A549 (cell line): ENCODE measurements around the gene POMT2. TPM values are rescaled to one million over a fixed set of nuclear protein-coding genes. Genes with fewer than 3 reads are reported as not detected.

Experiments used
- ATAC-seq, 2 experiments: fragments of 200-7000 bp in 1 of 2; fragments of >200 bp in 1 of 2; cut with Nextera tagmentation in 1 of 2; cut with Tn5 transposase in 1 of 2; 3 replicates each; pipeline versions ENCODE4 v1.8.0 to v1.9.1; 2018 to 2020; ENCODE audit warnings: mild to moderate bottlenecking in 1 of 2, moderate library complexity in 1 of 2
- CTCF ChIA-PET: fragments of 300-600 bp; sonication (Branson Sonifier 250); formaldehyde crosslinking; extraction: SDS; loops from one replicate; lab custom pipeline; 2021; ENCODE audit warnings: antibody characterized with exemption, inconsistent platforms; lab: Yijun Ruan, JAX
- POLR2A ChIA-PET: fragments of 350-600 bp; formaldehyde crosslinking; extraction: SDS; loops from one replicate; lab custom pipeline; 2021; ENCODE audit warnings: antibody characterized with exemption, inconsistent platforms; lab: Yijun Ruan, JAX
- DNase-seq, 2 experiments: peaks; one replicate each; pipeline versions ENCODE4 v3.0.0 to v3.0.0-alpha.2; 2011 to 2016; ENCODE audit warnings: low read depth in 1 of 2, low spot score in 1 of 2
- FAIRE-seq: peaks from 2 replicates; lab custom pipeline; 2011; peaks lifted over from hg19 to GRCh38; lab: Jason Lieb, UNC
- H3K27ac ChIP-seq, 2 experiments: fragments of >200 bp; sonication (Bioruptor Twin); formaldehyde crosslinking; 3 replicates each; pipeline ENCODE4 v1.5.1; 2016 to 2017
- H3K4me1 ChIP-seq: fragments of >200 bp; sonication (Bioruptor Twin); formaldehyde crosslinking; 3 replicates; pipeline ENCODE4 v1.6.1; 2016
- H3K4me2 ChIP-seq: fragments of >200 bp; sonication (Bioruptor Twin); formaldehyde crosslinking; 3 replicates; pipeline ENCODE4 v1.6.1; 2016
- H3K4me3 ChIP-seq: fragments of >200 bp; sonication (Bioruptor Twin); formaldehyde crosslinking; 3 replicates; pipeline ENCODE4 v1.5.1; 2016
- H3K9me3 ChIP-seq: fragments of >200 bp; sonication (Bioruptor Twin); formaldehyde crosslinking; 3 replicates; pipeline ENCODE4 v1.6.1; 2016
- CBX2 ChIP-seq: fragments of 200-600 bp; sonication (generic); IDR thresholded peaks from 2 replicates; pipeline ENCODE4 v1.6.1; 2016; ENCODE audit warnings: low read depth, mild to moderate bottlenecking, borderline replicate concordance
- CHD4 ChIP-seq: fragments of 200-600 bp; sonication (generic); IDR thresholded peaks from 2 replicates; pipeline ENCODE4 v1.6.1; 2016; ENCODE audit warnings: antibody characterized with exemption, mild to moderate bottlenecking, borderline replicate concordance
- EP300 ChIP-seq, 2 experiments: fragments of >200 bp; sonication (Bioruptor Twin); formaldehyde crosslinking; IDR thresholded peaks; 2 replicates in 1 of 2; 3 replicates in 1 of 2; pipeline ENCODE4 v1.6.1; 2016 to 2017
- ESRRA ChIP-seq: fragments of 150-350 bp; IDR thresholded peaks from 2 replicates; pipeline ENCODE4 v1.6.1; 2014; ENCODE audit warnings: mild to moderate bottlenecking, low read length, borderline replicate concordance
- FOSB ChIP-seq: fragments of 250-450 bp; sonication (Bioruptor Pico); IDR thresholded peaks from 2 replicates; pipeline ENCODE4 v1.5.0; 2020; ENCODE audit warnings: mild to moderate bottlenecking, moderate library complexity
- FOSL2 ChIP-seq, 2 experiments: fragments of 450-650 bp in 1 of 2; fragments of >200 bp in 1 of 2; sonication (Bioruptor Twin) in 1 of 2; formaldehyde crosslinking; IDR thresholded peaks; 2 replicates each; pipeline versions ENCODE4 v1.5.0 to v1.6.1; 2016 to 2020; ENCODE audit warnings: mild to moderate bottlenecking in 1 of 2, moderate library complexity in 1 of 2
- FOXS1 ChIP-seq: fragments of 250-450 bp; sonication (Bioruptor Pico); IDR thresholded peaks from 2 replicates; pipeline ENCODE4 v1.5.0; 2020; ENCODE audit warnings: mild to moderate bottlenecking, moderate library complexity
- GATA3 ChIP-seq: IDR thresholded peaks from 2 replicates; pipeline ENCODE4 v1.6.1; 2012; ENCODE audit warnings: borderline replicate concordance
- HDAC2 ChIP-seq: fragments of 200-600 bp; sonication (generic); IDR thresholded peaks from 2 replicates; pipeline ENCODE4 v1.6.1; 2016
- HMGXB4 ChIP-seq: fragments of 250-450 bp; sonication (Bioruptor Pico); IDR thresholded peaks from 2 replicates; pipeline ENCODE4 v1.5.0; 2021; ENCODE audit warnings: mild to moderate bottlenecking, moderate library complexity, borderline replicate concordance
- HOXB13 ChIP-seq: fragments of 250-450 bp; sonication (Bioruptor Pico); IDR thresholded peaks from 2 replicates; pipeline ENCODE4 v1.5.0; 2020; ENCODE audit warnings: low read depth, mild to moderate bottlenecking, moderate library complexity
- JUN ChIP-seq, 2 experiments: fragments of >200 bp; sonication (Bioruptor Twin); formaldehyde crosslinking; IDR thresholded peaks; 2 replicates in 1 of 2; 3 replicates in 1 of 2; pipeline ENCODE4 v1.6.1; 2016 to 2017
- KDM5A ChIP-seq: fragments of 200-600 bp; sonication (generic); IDR thresholded peaks from 2 replicates; pipeline ENCODE4 v1.6.1; 2016; ENCODE audit warnings: antibody characterized with exemption, mild to moderate bottlenecking
- MAX ChIP-seq: IDR thresholded peaks from 2 replicates; pipeline ENCODE4 v1.6.1; 2012
- MYC ChIP-seq: IDR thresholded peaks from 2 replicates; pipeline ENCODE4 v1.6.1; 2012; ENCODE audit warnings: mild to moderate bottlenecking, inconsistent platforms, low read length, improper control_type of control experiment, borderline replicate concordance
- NPAS2 ChIP-seq: fragments of 250-450 bp; sonication (Bioruptor Pico); IDR thresholded peaks from 2 replicates; pipeline ENCODE4 v1.8.0; 2022; ENCODE audit warnings: mild to moderate bottlenecking, moderate library complexity, borderline replicate concordance
- POLR2A ChIP-seq: IDR thresholded peaks from 2 replicates; pipeline ENCODE4 v1.6.1; 2012; ENCODE audit warnings: mild to moderate bottlenecking, low read length
- RAD21 ChIP-seq, 2 experiments: fragments of >200 bp in 1 of 2; sonication (Bioruptor Twin) in 1 of 2; formaldehyde crosslinking in 1 of 2; IDR thresholded peaks in 1 of 2; conservative IDR thresholded peaks in 1 of 2; 2 replicates in 1 of 2; 3 replicates in 1 of 2; pipeline ENCODE4 v1.6.1; 2012 to 2018; ENCODE audit warnings: inconsistent platforms in 1 of 2
- SMC3 ChIP-seq: fragments of >200 bp; sonication (Bioruptor Twin); formaldehyde crosslinking; IDR thresholded peaks from 3 replicates; pipeline ENCODE4 v1.6.1; 2018; ENCODE audit warnings: inconsistent platforms
- SREBF2 ChIP-seq: fragments of 450-650 bp; IDR thresholded peaks from 2 replicates; pipeline ENCODE4 v1.6.1; 2014; ENCODE audit warnings: mild to moderate bottlenecking, moderate library complexity
- TFCP2L1 ChIP-seq: fragments of 250-450 bp; sonication (Bioruptor Pico); IDR thresholded peaks from 2 replicates; pipeline ENCODE4 v1.5.0; 2021; ENCODE audit warnings: mild to moderate bottlenecking
- ZC3H11A ChIP-seq: fragments of 450-650 bp; IDR thresholded peaks from 2 replicates; pipeline ENCODE4 v1.6.1; 2014; ENCODE audit warnings: antibody characterized with exemption, mild to moderate bottlenecking
- ZFP36 ChIP-seq: fragments of 450-650 bp; IDR thresholded peaks from 2 replicates; pipeline ENCODE4 v1.6.1; 2014; ENCODE audit warnings: borderline replicate concordance; ENCODE audit not compliant: partially characterized antibody
- ZNF302 ChIP-seq: fragments of 250-450 bp; sonication (Bioruptor Pico); IDR thresholded peaks from 2 replicates; pipeline ENCODE4 v1.9.0; 2021; ENCODE audit warnings: inconsistent platforms, mild to moderate bottlenecking, moderate library complexity
- WGBS: methylation state at CpG from one replicate; pipeline ENCODE4 v1.1.6; 2017; ENCODE audit errors: missing lambda C conversion rate; 5-methylcytosine and 5-hydroxymethylcytosine counted together
- polyA plus RNA-seq, 4 experiments: library from polyadenylated mRNA; depleted of rRNA in 3 of 4; stranded (reverse); fragments of >200 nt; fragmentation: RNase III in 1 of 4; extraction: RNeasy Plus Mini Kit Qiagen cat#74134 plus additional on column Dnase treatment in 1 of 4; gene quantifications; 2 replicates in 3 of 4; 3 replicates in 1 of 4; pipeline ENCODE4 v1.2.3, GENCODE V29; 2011 to 2017
- TF ChIP-seq, protein P1 (sequence below): IDR thresholded peaks from 2 replicates; pipeline ENCODE4 v1.6.1; 2012; ENCODE audit warnings: low read depth, borderline replicate concordance
- TF ChIP-seq, protein P2 (sequence below): fragments of >200 bp; sonication (Bioruptor Twin); formaldehyde crosslinking; IDR thresholded peaks from 3 replicates; pipeline ENCODE4 v1.6.1; 2016

The POMT2 gene
- polyA plus RNA-seq, 2 of the 4 experiments (the other 2 are of a cell fraction), result 27.1 to 38.7 TPM

DNA sequence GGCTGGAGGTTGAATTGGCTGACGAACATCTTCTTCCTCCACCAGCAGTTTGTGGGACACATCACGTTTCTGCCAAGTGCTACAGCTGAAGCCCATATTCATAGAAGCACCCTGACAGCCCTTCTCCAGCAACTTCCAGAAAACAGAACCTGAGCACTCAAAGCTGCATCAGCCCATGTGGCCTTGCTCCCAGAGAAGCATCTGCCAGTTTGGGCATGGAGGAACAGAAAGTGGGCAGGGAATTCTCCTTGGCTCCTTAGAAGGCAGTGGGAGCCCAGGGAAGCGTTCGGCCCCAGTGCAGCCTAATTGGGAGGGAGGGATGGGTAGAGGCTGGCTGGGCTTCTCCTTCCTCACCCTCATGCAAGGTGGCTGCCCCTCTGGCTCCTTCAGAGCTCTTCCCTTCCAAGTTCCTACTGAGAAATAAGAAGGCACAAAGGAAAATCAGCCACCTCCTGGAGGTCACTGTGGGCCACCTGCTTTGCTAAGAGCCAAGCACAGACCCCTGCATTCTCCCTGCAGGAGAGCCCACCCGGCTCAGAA, 45.6 kb downstream of the POMT2 start (continued):
- TF ChIP-seq, protein P1, sequence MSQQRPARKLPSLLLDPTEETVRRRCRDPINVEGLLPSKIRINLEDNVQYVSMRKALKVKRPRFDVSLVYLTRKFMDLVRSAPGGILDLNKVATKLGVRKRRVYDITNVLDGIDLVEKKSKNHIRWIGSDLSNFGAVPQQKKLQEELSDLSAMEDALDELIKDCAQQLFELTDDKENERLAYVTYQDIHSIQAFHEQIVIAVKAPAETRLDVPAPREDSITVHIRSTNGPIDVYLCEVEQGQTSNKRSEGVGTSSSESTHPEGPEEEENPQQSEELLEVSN, result no peak
- no peak for TF ChIP-seq SMC3
- no peak for TF ChIP-seq MAX

GRCh38 chr14:77273796-77274195, 46.9 kb downstream of the POMT2 start:
- Histone ChIP-seq H3K27ac (no peak overlapping the region), H3K4me1 (peaks cover 8% of the 10 kb centered on the region; the same call in 1 of the 3 replicates), H3K9me3 (no peaks in the 10 kb centered on the region), H3K4me2 (no peak overlapping the region), H3K4me3 (no peak overlapping the region)
- 52% methylated on average over 4 of the region's 4 CpGs for WGBS
- DNase-seq, result no peak
- no peak for FAIRE-seq
- ChIA-PET CTCF (interaction anchor here (1.0 to 1.3 kb wide), 2 partner anchors 9 to 42 kb away, joined by 3 read pairs; no protein-coding TSS in a partner anchor), POLR2A (no interaction called here)
- TF ChIP-seq JUN (IDR thresholded peaks at IDR 0.05) (no peak), HMGXB4 (CRISPR knock-in tag) (no peak), RAD21 (conservative IDR thresholded peaks at IDR 0.05 in 1 of 2, IDR thresholded peaks at IDR 0.05 in 1 of 2) (no peak), POLR2A (no peak), NPAS2 (no peak), FOXS1 (CRISPR knock-in tag) (no peak), HOXB13 (no peak), KDM5A (no peak), MYC (no peak), FOSL2 (IDR thresholded peaks at IDR 0.05) (no peak), FOSL2 (CRISPR knock-in tag; IDR thresholded peaks at IDR 0.05) (no peak), ZNF302 (no peak)
- TF ChIP-seq, protein P2, sequence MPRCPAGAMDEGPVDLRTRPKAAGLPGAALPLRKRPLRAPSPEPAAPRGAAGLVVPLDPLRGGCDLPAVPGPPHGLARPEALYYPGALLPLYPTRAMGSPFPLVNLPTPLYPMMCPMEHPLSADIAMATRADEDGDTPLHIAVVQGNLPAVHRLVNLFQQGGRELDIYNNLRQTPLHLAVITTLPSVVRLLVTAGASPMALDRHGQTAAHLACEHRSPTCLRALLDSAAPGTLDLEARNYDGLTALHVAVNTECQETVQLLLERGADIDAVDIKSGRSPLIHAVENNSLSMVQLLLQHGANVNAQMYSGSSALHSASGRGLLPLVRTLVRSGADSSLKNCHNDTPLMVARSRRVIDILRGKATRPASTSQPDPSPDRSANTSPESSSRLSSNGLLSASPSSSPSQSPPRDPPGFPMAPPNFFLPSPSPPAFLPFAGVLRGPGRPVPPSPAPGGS, result no peak
- TF ChIP-seq, protein P1, result no peak
- no peak for ATAC-seq

- WGBS, result 68% methylated on average over 4 of the region's 4 CpGs
- no peak for ATAC-seq
These were observed 48.4 kb downstream of the POMT2 start for GRCh38 chr14:77272261-77272660.

More at GRCh38 chr14:77272261-77272660, 48.4 kb downstream of the POMT2 start:
- H3K9me3 ChIP-seq, result 0 out of 3 replicates have a peak, but pooled peaks cover 5% of the 10 kb centered on the region
- H3K4me2 ChIP-seq, result no peak overlapping the region
- H3K27ac ChIP-seq, result no peak overlapping the region
- ChIA-PET CTCF (interaction anchor here (0.8 to 1.3 kb wide), 7 partner anchors 11 to 120 kb away, joined by 3 read pairs; no protein-coding TSS in a partner anchor), POLR2A (no interaction called here)
- FAIRE-seq (no peak), DNase-seq (no peak)
- H3K4me1 ChIP-seq, result peaks cover 8% of the 10 kb centered on the region; the same call in 1 of the 3 replicates
- TF ChIP-seq ESRRA (no peak), HMGXB4 (CRISPR knock-in tag) (no peak), ZC3H11A (no peak), EP300 (IDR thresholded peaks at IDR 0.05) (no peak), CHD4 (no peak), TFCP2L1 (no peak), HDAC2 (no peak), MAX (no peak), KDM5A (no peak), FOSB (no peak), CBX2 (no peak), NPAS2 (no peak), ZFP36 (no peak), SREBF2 (no peak), GATA3 (no peak)
- H3K4me3 ChIP-seq, result no peak overlapping the region
